ENCODE data around the gene CDH26. TPM values are rescaled to one million over a fixed set of nuclear protein-coding genes. Genes with fewer than 3 reads are reported as not detected.

Gene CDH26
- total RNA-seq, 1 donor from 2014 or later, result 1.3 TPM

DNA sequence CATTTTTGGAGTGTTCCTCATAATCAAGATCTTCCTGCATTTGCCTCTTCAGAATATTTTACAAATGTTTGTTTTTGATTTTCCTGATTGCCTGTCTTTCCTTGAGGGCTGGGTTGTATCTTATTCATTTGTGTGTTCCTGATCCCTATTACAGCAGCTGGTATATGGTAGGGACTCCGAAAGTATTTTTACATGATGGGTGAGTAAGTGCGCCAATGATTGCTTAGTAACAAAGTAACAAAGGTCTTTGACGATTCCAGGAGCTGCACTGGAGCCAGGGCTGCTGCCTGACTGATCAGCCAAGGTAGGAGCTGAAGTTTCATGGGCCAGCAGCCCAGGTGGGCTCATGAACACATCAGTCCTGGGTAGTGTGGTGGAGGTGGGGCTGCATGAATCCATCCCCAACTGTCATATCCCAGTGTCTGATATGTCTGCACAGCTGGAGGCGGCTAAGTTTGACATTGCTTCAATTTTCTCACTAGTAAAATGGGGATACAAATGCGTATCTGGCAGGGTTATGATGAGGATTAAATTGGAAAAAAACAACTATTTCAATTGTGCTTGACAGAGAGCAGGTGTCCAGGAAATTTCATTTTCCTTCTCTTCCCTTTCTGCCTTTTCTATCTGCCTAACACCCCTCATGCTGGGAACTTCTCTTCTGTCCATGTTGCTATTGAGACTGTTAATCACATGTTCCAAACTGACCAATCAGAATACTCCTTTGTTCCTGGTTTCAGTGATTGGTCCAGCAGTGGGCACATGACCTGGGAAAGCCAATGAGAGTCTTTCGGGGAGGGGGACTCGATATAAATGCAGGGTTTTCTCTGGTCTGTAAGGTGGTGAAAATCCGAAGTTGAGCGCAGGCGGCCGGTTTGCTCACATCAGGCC lies 90.7 kb downstream of the CDH26 start:
- ATAC-seq, result no peak

DNA sequence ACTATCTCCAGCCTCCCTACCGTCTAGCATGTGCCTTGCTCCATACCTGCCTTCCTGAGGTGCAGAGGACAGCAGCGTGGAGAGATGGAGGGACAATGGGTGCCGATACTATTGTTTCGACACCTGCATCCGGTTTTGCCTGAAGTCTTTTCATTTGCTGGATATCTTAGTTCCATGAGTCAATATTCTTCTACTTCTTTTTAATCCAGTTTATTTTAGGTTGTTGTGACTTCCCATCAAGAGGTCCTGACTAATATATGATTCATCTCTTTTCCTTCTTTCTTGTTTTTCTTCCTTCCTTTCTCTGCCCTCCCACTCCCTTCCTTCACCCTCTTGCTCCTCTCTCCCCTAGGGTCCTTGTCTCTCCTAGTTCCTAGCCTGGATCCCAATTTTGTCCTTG lies 91.4 kb downstream of the CDH26 start:
- peak; percentile 62 for ATAC-seq

DNA sequence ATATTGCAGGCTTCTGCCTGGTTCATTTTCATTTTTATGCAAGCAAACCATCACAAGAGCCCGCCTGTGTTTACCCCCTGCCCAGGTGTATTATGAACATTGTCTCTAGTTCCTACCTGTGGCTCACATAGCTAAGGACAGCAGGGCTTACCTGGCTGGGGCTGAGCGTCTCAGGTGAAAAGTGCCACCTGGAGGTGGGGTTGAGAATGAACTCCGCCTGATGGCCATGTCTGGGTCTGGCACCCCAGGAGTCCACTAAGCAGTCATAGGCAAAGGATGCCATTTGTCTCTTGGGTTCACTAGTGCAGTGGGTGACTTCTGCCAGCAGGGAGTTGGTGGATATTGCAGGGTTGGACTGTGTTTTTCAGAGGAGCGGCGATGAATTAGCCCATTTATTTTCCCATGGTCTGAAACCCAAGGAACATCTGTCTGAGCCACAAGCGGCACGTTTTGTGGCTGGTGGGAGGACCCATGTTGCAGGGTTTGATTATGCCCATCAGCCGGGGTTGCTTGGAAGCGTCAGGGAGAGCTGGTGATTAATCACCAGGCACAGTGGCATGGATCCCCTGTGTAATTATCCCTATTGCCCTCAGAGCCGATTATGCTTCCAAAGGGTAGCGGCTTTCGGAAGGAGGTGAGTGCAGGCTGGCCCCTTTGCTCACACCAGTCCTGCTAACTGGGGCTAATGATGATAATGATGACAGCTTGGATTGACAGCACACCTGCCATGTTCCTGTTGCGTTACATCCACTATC lies 92.1 kb downstream of the CDH26 start:
- ATAC-seq, result peak; percentile 85

DNA sequence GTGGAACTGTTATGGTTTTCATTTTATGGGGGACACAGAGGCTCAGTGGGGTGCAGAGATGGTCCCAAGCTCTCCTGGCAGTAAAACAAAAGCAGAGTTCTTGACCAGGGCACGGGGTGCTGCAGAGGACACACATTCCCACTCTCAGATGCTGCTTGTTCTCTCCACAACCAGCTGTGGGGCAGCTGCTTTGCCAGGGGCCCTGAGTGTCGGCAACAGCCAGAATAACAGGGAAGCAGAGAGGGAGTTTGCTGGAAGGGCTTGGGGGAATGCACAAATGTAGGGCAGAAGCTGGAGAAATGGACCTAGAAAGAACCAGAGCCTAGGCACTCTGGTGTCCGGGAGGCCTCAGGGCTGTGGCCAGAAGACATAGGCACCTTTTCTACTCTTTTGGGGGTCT lies 93.7 kb downstream of the CDH26 start:
- no peak for ATAC-seq

DNA sequence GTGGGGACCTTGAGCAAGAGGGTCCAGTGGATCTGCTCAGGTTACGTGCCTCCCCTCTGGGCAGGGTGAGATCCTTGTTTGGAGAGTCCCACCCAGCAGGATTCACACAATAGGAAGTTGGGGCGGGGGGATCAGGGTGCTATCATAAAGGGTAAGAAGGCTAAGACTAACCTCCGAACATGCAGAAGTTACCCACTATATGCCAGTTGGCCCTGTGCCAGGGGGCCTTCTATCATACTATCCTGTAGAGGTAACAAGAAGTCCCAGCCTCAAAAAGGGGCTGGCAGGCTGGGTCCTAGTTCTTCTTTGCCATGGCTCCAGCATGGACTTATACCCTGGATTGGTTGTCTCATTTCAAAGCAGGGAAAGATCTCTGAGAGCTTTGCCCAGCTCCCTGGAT lies 94.1 kb downstream of the CDH26 start:
- no peak for ATAC-seq

DNA sequence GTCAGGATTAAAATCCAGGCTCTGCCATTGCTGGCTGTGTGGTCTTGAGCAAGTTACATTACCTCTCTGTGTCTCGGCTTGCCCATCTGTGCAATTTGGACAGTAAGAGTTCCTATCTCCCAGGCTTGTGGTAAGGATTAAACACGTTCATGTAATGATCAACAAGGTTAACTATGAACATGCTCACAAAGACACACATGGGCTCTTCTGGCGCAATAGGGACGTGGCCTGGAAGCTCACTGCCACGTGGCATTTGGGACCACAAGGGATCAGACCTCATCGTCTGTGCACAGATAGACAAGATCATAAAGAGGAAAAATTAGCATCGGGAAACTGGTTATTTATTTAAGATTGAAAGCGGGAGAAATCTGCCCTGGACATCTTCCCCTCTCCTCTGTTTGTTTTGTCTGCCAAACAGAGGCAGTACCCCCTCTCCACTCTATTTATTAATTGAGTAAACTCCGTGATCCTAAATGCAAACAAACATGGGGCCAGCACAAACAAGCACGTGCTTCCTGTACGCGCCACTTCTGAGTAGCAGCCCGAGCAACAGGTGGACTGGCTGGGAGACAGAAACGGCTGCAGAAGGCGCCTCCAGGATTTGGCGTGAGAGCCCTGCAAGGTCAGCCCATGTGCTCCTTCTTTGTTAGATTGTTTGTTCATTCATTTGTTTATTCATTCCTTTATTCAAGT lies 95.0 kb downstream of the CDH26 start:
- no peak for ATAC-seq

DNA sequence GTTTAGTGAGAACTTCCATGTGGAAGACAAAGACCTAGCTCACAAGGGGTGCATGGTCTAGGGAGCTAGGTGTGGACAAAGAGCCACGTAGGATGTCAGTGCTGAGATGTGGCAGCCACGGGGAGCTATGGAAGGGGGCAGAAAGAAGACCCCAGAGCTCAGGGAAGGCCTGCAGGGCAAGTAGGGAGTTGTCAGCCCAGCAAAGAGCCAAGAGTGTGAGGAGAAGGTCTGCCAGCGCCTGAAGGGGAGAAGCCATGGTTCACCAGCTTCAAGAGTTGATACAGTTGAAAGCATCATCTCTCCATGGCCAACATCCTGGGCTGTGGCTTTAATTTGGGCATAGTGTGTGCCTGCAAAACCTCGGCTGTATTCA lies 95.6 kb downstream of the CDH26 start:
- no peak for ATAC-seq

DNA sequence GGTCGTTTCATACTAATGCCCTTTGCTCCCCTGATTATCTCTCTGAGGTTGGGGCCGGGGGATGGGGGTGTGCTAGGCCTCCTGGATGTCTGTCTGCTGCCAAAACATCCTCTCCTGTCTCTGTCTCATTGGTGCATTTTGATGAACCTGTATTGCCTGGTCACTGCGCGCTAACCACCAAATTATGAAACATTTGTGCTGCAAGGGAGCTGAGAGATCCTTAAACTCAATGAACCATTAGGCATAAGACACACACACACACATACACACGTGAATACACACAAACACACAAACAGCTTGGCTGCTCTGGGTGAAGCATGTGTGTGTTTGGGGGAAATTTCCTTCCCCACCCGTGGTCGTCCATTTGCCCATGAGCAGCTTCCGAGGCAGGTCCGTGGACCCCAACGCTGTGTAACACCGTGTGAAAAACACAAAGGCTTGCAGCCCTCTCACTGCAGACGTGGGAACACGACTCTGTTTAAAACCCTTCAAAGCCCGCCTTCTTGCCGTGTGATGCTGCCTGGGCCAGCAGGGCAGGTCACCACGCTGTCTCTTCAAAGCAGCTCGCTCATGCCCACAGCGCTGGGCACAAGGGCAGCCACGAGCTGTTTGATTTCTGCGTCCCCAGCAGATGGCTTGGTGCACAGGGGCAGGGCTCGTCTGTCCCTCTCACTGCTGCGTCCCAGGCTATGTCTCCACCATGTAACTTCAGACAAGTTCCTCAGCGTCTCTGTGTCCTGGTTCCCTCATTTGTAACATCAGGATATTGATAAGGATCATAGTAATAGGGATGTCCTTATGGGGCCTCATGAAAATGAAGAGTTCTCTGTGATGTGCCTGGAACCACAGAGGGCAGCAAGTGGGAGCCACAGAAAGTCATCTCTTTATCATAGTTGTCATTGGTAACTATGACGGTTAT lies 96.8 kb downstream of the CDH26 start:
- ATAC-seq, result no peak

DNA sequence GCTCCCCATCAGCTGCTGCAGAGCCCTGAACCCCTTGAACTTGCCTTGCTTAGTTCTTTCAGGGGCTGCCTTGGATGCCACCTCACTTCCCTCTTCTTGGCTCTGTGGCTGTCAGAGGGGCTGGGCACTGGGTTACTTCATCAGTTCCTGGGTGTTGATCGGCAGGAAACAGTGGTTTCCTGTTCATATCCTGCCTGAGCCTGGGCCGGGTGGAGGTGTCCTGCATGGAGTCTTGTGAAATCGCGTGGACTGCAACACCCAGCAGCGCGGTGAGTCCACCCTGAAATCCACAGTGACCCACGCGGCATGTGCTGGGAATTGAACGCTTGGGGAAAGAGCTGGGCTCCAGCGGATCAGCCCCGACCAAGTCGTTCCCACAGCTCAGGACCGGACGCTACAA lies 97.5 kb downstream of the CDH26 start:
- ATAC-seq, result peak; percentile 19

DNA sequence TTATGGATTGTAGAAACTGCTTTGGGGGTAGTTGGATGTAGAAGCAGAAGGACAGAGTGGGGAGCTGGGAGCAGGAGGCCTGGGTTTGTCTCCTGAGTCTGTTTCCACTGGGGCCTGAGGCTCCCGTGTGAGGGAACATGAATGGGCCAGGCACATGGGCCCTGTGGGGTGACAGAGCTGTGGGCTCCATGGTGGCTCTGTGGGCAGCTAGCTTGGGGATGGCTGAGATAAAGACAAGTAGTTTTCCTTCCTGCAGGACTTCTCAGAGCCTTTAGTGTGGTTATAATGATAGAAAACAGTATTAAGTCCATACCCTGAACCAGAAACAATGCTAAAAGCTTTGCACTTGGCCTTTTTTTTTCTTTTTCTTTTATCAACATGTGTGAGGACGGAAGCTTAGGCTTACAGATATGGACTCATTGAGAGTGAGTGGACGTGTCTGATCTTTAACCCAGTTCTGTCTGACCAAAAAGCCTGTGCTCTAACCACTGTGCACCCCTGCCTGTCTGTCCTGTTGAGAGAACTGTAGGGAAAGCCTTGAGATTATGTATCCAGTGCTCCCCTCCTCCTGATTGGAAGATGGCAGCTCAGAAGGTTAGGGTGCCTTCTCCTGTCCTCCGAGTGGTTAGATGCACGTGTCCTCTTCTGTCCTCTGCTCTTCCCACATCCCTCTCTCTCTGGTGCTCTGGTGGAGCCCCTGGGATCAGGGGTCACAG lies 98.3 kb downstream of the CDH26 start:
- ATAC-seq, result no peak

DNA sequence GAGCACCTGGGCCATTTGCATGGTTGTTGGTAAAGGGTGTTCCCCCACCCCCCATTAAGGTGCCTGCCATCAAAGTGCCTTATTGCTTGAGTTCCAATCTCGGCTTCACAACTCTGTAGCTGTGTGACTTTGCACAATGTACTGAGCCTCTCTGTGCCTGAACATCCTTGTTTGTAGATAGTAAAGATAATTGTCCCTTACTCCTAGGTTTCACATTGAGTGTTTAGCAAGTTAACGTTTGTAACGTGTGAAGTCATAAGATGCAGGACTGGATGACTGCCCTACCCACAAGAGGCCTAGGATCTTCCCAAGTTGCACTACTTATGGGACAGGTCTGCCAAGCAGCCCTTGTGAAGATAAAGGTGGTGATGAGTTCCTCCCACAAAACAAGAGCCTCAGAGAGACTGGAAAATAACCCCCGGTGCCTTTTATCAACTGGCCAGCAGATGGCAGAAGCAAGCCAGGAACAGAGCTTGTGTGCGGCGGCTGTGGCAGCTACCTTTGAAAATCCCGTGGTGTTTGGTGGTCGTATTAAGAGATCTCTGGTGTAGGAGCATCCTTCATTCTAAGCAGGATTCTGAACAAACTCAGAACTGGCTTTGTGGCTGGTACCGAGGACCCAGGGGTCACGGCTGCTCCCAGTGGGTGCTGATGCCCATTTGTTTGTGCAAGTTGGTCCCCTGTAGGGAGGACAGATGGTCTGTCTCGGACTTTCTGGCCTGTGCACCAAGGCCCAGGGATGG lies 99.1 kb downstream of the CDH26 start:
- peak; percentile 47 for ATAC-seq

DNA sequence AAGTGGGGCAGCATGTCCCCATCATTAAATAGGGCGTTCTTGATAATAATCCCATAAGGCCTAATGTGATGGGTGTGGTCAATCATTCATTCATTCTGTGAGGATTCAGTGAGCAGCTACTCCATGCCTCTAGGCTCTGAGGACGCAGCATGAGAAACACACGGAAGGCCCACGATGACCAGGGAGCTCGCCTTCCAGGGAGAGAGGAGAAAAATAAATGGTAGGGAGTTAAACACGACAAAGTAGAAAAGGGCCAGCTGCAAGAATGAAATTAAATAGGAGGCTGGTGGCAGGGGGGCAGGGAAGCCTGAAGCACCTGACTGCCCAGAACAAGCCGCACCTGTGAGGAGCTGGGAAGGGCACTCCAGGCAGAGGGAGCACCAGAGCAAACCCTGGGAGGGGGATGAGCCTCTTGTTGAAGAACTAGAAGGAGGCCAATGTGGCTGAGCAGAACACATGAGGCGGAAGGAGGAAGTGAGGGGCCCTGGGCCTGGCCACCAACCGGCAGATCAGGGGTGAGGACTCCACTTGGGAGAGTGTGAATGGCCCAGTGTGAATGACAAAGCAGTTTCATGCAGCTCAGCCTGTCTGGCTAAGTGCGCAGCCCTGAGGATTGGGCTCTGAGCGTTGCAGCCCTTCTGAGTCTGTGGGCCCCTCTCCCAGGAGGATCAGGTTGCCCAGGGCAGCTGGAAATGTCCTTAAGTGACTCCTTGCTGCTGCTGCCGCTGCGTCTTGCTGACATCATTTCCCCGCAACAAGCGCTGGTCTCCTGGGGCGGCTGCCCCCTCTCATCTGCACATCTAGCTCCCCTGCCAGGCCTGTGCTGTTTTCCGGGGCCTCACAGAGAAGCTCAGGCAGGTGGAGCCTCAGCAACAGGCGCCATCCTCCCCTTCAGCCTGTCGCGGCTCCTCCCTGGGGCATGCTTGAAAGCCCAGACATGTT lies 99.9 kb downstream of the CDH26 start:
- peak; percentile 17 for ATAC-seq

DNA sequence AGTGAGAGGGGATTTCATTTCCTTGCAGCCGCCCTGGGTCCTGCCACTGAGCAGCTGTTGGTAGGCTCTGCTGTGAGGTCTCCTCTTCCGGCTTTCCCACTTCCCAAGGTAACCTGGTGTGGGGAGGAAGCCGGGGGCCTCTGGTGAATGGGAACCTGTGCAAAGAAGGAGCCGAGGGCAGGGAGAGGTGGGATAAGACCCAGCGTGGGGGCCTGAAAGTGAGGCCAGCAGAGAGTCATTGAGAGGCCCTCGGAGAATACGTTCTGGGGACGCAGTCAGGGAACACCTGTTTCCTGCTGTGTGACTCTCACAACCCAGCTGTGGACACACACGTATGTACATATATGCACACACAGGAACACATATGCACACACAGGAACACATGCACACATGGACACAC lies 100.7 kb downstream of the CDH26 start:
- no peak for ATAC-seq

DNA sequence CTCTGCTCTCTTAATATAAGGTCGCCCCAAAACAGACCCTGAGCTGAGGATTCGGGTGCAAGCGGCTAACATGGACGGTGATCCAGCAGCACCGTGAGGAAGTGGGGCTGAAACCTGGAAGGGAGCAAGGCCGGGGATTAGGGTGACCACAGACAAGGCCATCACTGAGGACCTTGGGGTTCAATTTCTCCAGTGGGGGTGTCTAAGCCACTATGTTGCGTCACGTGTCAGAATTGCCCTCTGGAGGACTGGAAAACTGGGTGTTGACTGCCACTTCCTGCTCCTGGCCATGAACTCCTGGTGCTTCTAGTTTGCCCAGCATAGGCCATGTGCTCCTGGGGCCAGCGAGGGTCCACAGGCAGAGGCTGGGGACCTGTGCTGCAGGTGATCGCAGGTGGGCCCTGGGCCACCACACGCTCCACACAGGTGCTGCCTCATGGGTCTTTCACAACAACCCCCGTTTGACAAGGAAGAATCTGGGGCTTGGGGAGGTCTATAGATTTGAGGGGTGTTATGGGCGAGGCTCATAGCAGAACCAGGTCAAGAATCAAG lies 101.9 kb downstream of the CDH26 start:
- ATAC-seq, result no peak

DNA sequence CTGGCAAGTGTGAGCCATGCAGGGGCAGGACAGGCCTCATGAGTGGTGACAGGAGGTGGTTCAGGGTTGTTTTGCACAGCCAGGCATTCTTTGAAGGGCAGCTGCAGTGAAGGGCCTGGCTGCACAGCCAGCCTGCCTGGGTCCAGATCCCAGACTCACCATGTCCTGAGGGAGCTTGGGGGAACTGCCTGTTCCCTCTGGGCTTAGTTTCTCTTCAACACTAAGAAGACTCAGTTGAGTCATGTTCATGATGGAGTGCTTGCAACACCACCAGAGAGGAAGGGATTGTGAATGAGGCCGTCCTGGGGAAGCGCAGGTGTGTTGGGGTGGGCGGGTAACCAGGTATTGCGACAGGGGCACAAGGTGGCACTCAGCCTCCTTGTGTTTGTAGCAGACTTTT lies 102.4 kb downstream of the CDH26 start:
- peak; percentile 62 for ATAC-seq

DNA sequence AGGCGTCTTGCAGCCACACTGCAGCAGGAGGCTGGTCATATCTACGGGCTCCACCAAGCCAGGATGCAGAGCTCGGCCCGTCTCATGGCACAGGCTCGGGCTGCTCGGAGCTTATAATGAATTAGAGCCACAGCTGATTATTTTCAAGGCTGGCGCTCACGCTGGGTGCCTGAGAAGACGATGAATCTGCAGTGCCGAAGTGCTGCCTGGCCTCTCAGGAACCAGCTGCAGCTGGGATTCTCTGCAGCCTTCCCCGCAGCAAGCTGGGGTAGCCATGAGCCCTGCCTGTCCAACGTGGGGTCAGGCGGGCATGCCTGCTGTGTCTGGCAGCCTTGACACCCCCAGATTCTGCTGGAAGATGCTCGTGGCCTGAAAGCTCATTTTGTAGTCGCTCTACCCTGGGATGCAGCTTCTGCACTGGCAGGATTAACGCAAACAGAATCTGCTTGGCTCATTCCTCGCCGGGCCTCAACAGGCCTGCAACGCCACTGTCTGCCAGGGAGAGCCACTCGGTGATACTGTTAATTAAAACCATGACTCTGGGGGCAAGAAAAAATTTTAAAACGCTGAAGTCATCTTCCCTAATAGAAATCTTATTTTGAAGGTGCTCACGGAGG lies 104.3 kb downstream of the CDH26 start:
- no peak for ATAC-seq

DNA sequence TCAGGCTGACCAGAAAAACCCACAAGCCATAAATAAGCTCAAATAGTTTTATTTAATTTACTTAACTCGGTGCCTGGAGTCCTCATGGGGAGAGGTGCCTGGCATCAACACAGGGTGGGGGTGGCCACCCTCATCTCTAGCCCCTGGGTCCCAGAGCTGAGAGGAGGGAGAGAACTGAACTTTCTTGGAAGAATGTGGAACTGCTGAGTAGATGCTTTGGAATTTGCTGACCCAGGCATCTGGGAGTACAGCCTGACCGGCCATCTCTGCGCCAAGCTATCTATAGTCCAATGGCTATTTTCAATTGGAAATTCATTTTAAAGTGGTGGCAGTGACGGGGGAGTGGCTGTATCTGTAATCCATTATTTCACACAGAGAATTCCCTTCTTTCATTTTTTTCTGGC lies 104.8 kb downstream of the CDH26 start:
- ATAC-seq, result no peak

DNA sequence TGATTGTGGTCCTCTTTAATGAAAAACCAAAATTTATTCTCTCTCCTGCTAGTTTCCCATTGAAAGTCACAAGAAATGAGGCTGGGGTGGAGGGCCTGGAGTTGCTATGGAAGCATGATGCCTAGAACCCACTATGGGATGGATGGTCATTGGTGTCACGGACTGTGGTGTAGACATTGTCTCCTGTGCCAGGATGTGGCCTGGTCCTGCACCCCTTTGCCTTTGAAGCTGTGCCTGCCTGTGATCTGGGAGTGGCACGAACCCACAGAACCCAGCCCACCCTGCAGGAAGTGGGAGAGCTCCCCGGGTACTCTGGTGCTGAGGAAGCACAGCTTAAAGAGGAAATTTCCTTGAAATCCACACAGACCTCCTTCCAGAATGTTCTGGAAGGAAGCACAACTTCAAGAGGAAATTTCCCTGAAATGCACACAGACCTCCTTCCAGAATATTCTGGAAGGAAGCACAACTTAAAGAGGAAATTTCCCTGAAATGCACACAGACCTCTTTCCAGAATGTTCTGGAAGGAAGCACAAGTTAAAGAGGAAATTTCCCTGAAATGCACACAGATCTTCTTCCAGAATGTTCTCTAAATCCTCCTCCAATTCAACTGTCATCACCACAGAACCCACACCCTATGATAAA lies 105.6 kb downstream of the CDH26 start:
- ATAC-seq, result no peak
